GM12801 (cell line): ENCODE measurements around the gene WNT3A.

ENCODE experiments used
- CTCF ChIP-seq: IDR thresholded peaks from one replicate; pipeline ENCODE4 v1.5.1; 2011; ENCODE audit warnings: control low read depth; ENCODE audit not compliant: insufficient read length; ENCODE audit errors: extremely low read depth

WNT3A gene

GRCh38 chr1:228048120-228048519, 41.3 kb downstream of the WNT3A start:
- TF ChIP-seq CTCF: no peak

GRCh38 chr1:228048659-228049298, 42.0 kb downstream of the WNT3A start:
- TF ChIP-seq CTCF: no peak

- TF ChIP-seq CTCF: no peak
These were observed 43.9 kb downstream of the WNT3A start for GRCh38 chr1:228050571-228051231.

GRCh38 chr1:228058172-228058948, 51.6 kb downstream of the WNT3A start:
- no peak for TF ChIP-seq CTCF

GRCh38 chr1:228058949-228059633, 52.3 kb downstream of the WNT3A start:
- no peak for TF ChIP-seq CTCF

GRCh38 chr1:228059634-228060457, 53.0 kb downstream of the WNT3A start:
- no peak for TF ChIP-seq CTCF
